ENCODE results near the gene PHACTR1.

- TF ChIP-seq POLR2A (IDR thresholded peaks at IDR 0.05) = no peak
- TF ChIP-seq, protein P1, sequence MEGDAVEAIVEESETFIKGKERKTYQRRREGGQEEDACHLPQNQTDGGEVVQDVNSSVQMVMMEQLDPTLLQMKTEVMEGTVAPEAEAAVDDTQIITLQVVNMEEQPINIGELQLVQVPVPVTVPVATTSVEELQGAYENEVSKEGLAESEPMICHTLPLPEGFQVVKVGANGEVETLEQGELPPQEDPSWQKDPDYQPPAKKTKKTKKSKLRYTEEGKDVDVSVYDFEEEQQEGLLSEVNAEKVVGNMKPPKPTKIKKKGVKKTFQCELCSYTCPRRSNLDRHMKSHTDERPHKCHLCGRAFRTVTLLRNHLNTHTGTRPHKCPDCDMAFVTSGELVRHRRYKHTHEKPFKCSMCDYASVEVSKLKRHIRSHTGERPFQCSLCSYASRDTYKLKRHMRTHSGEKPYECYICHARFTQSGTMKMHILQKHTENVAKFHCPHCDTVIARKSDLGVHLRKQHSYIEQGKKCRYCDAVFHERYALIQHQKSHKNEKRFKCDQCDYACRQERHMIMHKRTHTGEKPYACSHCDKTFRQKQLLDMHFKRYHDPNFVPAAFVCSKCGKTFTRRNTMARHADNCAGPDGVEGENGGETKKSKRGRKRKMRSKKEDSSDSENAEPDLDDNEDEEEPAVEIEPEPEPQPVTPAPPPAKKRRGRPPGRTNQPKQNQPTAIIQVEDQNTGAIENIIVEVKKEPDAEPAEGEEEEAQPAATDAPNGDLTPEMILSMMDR (IDR thresholded peaks at IDR 0.05) = no peak
Observed at GRCh38 chr6:13304580-13305260, 588.2 kb downstream of the PHACTR1 start.
